Fibroblast of skin of scalp (primary cell): Measurements from ENCODE around the gene CBLB.

ENCODE experiments used
- DNase-seq: peaks from one replicate; pipeline ENCODE4 v3.0.0-alpha.2; 2013

Gene CBLB

DNA sequence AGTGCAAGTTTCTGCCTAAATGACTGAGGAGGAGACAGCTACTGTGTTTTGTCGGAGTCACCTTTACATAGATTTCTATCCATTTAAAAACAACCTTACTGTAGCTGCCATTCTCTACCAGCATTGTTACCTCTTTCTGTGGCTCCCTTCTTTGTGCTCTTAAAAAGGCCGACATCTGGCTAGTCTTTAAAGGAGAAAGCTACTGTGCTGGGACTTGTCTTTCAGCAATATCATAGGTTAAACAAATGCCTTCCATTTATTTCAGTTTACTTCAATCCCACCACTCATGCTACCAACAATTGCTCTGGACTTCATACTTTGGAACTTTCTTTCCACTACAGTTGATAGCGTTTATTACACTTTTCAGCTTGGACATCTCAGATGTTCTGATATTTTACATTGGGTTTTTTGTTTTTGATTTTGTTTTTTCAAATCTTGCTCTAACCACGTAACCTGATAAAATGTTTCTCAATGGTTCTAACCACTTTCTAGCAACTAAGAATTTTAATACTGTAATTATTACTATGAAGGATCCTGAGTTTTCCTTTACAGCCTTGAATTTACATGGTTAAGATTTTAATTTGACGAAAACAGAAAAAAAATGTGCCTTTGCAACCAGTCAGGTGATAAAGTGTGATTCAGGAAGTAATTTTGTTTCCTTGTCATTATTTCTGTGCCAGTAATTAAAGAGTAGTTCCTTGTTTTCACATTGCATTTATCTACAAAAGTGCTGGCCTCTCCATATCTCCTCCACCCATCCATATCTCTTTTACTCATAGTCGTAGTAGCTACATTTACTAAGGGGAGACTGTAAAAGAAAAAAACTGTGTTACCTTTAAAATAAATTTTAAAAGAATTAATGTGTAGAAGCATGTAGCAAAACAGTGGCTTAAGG, 1.3 kb upstream of the CBLB start:
- DNase-seq: no peak

DNA sequence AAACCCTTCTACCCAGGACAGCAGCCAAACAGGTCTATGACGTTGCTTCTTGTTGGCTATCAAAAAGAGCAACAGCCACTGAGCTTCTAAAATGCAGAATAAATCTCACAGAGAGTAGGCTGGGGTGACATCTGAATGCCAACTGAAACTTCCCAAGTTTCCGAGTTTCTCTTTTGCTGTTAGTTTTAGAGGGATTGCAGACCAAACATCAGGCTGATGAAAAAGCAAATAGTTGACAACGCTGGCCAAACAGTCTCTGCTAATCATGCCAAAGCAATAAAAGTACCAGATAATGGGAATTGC, 670 bp upstream of the CBLB start:
- DNase-seq: no peak

DNA sequence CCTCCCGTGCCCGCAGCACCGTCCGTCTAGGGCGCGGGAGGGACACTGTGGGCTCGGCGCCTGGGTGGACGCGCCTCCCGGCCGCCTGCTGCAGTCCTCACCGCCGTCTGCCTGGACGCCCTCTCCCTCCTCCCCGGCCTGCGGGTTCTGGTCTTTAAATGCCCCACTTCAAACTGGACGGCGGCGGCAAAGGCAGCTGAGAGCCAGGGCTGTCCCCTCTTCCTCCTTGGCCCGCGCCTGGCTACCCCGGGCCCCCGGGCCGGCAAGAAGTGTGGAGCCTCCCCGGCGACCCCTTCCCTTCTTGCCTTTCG, 426 bp downstream of the CBLB start:
- peak; percentile 55 for DNase-seq

DNA sequence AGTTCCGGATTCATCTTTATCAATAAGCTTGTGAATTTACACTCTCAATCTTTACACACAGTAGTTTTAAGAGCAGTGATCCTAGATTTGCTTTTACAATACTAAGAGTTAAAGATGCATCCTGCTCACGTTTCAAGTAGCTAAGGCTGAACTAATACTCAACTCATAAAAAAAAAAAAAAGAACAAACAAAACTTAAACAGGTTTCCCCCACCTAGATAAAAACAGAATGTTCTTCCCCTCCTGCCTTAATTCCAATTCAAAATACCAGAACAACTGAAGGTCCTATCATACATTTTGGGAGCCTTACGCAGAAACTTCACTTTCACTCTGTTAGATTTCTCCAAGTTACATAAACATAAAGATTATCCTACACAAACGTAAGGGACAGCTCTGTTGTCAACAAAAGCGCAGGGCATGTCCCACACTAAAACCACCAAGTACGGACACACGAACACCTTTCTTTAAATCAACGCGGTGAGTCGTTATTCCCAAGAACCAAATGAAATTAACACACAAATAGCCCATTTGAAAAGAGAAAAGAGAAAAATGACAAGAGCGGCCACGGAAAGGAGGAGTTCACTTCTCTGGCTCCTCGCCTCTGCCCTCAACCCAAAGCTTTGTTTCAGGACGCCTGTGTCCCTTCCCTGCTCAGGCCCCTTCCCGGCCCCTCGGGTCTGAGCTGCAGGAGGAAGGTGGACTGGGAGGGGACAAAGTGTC, 941 bp downstream of the CBLB start:
- DNase-seq: no peak

DNA sequence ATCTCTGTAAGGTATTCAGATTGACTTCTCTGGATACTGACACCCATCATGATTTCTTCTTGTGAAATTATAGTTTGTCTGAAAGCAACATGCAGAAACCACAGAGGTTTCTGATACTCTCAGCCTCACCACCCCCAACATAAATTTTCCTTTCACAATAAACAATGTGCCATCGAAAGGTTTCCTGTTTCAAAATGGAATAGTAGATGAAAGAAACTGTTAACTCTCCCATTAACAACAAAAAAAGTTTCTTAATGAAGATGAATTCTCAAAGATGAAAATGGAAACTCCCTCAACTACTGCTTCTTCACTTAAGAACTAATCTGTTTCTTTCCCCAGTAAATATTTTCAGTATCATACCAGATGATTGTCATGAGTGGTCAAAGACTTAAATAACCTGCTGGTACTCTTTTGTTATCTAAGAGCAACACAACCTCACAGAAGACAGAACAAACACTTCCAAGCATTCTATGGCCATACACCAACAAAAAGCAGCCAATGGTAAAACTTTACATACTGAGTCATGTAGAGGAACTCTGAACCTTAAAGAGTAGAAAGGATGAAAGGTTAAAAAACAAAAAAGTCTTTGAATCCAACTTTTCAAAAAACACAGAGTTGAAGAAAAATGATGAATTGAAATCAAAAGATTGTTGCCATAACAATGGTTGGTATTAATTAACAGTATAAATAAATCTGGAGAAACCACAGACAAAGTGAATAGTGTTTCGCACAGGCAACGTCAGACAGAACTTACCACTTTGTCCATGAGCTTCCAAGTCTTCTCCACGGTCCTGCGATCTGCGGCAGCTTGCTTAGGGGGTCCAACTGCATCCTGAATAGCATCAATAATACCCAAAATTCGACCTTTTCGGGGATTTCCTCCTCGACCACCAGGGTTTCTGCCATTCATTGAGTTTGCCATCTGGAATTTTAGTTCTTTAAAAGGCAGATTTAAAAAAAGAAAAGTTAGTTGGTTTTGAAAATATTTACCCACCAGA, 1.9 kb downstream of the CBLB start:
- peak; percentile 54 for DNase-seq

DNA sequence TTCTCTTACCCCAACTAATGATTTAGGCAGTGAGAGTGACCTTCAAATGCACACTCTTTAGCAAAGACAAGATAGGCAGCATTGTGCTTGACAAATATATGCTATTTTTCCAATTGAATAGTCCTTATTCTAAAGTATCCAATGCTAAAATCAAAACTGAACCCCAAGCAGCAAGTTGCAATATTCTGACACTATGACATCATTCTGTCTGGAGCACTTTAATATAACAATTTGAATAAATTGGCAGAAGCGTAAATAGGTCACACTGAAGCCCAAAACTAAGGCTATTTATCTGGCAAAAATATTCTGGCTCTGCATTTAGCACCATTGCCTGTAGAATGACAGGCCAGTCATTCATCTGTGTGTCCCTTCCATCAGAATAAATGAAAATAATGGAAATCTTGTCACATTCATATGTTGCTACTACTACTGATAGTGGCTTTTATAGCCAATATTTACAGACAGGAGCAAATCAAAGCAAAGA, 2.9 kb downstream of the CBLB start:
- no peak for DNase-seq

DNA sequence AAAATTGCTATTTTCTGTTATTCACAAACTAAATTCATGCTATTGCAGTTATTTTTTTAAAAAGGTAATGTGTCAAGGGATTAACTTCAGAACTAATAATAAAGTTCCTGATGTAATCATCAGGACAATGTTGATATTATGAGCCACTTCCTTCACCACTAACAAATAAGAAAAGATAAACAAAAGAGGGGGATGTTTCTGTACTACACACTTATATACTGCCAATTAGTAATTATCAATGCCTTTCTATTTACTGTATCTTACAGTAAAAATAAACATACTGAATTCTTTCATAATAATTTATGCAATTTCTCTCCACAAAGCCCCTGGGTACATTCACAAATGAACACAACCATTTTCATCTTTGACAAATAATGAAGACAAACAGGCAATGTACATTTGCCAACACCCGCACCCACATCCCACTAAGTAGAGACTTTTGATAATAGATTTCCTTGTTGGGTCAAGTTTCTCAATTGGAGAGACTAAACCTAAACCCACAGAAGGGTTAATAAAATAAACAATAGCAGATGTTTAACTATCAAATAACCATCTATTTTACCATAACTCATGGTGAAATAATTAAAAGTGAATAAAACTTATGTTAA, 3.7 kb downstream of the CBLB start:
- no peak for DNase-seq

DNA sequence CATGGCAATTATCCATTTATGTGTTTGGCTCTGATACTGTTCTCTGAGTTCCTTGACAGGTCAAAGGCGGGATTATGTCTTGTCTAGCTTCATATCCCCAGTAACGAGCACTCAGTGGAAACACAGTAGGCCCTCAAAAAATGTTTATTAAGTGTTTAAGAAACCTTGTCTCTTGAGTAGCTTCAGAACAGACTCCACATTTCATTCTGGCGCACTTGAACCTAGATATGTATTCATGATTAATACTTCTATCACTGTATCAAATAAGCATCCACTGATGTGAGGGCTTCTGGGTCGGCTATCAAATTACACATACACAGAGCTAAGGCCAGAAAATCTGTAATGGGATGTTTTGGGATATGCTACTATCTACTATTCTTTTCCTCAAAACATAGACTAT, 4.6 kb downstream of the CBLB start:
- DNase-seq: no peak

DNA sequence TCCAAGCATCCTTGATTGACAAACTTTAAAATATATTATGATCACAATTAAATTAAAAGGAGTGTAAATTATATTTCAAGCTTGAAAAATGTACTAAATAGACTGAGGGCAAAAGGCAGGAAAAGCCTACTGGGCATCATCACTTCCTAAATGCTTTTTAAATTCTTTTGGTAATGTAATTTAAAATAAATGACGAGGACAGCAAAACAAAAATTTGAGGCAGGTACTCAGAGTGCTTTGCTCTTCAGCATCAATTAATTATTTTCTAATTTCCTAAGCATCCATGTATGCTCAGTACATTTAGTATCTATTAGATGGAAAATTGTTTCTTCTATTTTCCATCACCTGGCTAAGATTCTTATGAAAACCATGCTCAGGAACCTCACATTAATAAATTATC, 5.2 kb downstream of the CBLB start:
- no peak for DNase-seq

DNA sequence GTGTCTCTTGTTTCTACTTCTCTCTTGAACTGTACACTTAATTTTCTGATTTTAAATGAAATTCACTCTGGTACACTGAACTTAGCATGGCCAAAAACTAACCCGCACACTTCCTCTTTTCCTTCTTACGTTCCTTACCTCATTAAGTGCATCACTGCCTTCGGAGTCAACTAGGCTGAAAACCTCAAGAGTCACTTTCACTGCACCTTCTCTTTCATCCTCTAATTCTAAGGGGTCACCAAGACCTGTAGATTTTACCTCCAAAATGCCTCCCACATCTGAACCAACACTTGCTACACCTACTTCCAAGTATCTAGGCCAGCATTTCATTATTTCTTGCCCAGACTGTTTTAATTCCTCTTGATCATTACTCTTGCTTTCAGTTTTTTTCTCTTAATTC, 6.6 kb downstream of the CBLB start:
- no peak for DNase-seq

DNA sequence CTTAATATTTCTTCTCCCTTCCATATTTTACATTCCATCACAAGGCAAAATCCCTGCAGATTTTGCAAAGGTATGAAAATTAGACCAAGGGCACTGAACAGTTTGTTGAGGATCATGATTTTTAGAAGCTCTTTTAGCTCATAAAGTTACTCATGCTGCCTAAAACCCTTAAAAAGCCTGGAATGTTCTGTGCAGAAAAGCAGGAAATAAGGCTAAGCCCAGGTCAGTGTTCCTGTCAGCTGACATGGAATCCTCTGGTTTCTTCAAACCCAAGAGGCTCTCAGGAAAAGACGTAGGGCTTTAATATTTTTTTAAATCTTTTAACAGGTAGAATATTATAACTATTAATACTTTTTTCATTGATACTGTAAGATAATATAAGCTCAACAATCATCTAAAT, 8.2 kb downstream of the CBLB start:
- DNase-seq: no peak

DNA sequence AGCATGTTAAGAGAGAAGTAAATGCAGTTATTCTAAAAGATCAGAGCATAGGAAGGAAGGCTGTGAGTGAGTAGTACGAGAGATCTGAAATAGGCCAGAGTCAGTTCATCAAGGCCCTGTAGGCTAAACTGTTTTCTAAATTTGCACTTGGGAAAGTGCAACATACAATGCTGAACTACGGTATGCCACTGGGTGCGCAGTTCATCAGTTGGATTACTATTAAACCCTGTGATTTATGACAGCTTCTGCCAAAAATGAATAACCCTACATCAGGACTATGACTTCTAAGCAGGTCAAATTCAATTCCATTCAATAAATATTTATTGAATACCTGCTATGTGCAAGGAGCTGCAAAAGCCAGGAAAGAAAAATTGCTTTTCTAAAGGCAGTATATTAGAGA, 10.8 kb downstream of the CBLB start:
- no peak for DNase-seq

DNA sequence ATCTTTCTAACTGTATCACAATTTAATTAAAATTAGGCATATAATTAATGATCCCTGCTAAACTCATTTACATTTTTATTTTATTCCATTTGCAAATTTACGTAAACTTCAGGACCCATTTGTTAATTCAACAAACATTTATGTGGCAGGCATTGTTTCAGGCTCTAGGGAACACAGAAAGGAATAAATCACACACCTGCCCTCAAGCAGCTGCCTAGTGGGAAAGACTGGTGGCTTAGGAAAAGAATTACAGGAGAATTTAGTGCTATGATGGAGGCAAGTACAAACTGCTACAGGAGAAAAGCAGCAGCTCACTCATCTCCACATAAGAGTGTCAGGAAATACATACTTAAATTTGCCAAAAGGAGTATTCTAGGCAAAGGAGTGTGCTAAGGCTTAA, 11.2 kb downstream of the CBLB start:
- no peak for DNase-seq

DNA sequence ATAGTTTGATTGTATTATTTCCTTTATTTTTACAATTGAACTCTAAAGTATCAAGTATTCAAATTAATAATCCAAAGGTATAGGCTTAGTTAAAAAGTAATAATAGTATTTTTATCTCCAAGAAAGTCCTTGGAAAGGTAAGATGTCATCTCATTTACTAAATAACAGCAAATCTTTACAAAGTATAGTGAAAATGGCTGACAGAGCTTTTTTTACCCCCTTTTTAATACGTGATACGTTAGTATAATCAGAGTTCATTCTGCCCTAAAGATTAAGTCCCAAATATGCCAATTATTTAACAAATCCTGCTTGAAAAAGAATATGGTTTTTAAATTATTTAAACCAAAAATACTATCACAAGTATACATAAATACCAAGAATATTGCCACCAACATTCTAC, 12.2 kb downstream of the CBLB start:
- DNase-seq: no peak

DNA sequence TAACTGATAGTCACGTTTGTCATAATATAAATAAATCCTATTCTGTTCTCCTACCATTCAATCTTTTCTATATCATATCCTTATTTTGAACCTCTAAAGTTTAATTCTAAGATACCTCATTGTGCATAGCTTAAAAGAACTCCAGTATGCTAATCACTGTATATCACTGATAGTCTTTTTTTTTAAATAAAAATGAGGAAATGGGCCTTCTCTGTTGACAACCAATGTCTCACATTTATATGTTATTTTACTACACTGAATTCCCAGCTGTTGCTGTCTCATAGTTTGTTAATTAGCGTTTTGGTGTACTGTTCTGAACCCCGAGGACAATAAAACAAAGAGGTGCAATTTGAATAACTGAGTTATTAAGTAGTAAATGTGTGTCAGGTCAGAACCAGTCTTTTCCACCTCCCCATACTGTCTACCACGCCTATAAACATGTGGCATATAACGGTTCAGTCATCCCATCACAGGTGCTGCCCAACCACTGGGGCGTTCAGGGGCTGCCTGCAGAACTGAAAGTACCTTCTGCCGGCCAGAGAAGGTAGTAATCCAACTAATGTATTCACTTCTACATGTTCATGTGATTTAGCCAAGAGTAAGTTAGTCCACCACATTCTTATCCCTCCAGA, 14.9 kb downstream of the CBLB start:
- DNase-seq: no peak

DNA sequence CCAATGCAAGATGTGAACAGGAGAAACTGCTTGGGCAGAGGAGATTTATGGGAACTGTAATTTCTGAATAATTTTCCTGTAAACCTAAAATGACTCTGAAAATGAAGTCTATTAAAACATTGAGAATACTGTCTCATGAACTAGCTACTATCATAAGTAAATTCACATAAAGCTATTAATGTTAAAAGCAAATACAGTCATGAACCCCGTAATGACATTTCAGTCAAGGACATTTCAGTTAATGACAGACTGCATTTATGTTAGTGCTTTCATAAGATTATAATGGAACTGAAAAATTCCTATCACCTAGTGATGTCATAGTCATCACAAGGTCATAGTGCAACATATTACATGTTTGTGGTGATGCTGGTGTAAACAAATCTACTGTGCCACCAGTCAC, 17.2 kb downstream of the CBLB start:
- DNase-seq: no peak

DNA sequence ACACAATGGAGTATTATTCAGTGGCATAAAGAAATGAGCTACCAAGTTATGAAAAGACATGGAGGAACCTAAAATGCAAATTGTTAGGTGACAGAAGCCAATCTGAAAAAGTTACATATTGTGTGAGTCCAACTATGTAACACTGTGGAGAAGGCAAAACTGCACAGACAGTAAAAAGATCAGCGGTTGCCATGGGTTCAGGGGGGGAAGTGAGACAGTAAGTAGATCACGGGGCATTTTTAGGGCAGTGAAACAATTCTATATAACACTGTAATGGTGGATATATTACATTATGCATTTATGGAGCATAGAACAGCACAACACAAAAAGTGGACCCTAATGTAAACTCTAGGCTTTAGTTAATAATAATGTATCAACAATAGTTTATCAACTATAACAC, 17.6 kb downstream of the CBLB start:
- no peak for DNase-seq

DNA sequence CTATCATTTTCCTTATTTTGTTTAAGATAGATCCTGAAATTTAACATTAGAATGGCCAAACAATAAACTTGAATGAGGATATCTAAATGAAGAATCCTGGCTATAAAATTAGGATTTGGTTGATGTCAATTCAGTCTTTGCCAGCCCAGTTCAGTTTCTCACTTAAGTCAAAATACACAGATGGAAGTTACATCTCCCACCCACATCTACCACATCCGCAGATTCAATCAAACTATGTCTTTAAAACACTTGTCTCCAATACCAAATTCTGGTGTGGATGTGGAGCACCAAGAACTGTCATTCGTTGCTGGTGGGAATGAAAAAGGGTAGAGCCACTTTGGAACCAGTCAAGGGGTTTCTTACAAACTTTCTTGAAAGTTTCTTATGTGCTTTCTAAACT, 18.2 kb downstream of the CBLB start:
- DNase-seq: no peak

DNA sequence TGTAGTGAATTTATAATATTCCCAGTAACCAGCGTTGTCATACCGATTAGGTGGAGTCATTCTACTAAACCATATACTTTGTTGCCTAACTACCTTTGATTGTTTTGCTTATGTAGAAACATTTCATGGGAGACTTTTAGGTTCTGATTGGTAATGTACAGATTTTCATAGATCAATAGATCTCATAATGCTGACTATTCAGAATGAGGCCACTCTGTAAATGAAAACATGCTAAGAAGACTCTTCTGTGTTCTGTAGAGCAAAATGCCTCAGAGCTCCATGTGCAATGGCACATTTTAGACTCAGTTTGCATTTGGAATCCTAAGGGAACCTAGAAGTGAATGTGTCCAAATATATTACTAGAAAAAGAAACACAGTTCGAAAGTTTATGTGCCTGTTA, 20.0 kb downstream of the CBLB start:
- no peak for DNase-seq

DNA sequence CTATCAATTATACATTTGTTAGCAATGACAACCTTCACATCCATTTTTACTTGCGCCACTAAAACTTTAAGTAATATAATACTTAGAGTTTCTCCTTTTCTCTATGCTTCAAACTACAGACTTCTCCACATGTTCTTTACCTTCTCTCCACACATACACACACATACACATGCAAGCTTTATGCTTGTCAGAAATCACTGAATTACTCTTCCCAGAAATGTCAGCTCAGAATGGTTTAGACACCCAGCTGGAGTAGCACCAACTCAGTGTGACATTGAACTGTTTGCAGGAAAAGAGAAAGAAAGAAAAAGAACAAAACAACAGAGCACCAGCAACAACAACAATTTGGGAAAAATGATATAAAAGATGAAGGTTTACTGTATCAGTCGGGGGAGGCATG, 20.9 kb downstream of the CBLB start:
- no peak for DNase-seq

DNA sequence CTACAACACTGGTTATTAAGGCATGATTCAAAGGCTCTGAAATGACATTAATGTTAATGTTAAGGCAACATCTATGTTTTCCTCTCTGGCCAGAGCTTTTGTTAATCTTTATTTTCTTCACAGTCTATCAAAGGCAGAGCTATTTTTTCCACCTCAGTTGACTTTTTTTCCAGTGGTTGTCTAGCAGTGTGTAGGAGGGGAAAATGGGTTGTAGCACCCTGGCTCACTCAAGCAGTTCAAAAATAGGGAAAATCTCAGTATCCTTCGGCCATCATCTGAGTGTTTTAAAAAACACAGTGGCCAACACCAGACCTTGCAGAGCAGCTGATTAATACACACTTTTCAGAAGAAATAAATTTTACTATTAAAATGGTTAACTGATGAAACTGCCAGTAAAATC, 21.4 kb downstream of the CBLB start:
- no peak for DNase-seq

DNA sequence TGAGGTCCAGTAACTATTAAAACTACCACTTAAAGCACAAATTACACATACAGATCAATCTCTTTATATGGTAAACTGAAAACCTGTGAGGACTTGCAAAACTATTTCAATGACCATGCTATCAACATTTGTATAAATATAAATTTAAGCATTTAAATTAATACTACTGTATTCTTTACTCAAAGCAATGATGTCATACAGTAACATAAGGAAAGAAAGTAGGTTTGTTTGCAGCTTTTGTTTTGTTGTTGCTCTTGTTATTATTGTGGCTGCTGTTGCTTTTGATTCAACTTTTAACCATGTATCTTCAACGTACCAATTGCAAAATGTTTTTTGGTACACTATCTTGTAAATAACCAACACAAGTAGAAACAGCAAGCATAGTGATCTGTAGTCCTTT, 22.0 kb downstream of the CBLB start:
- no peak for DNase-seq
